Frontal cortex (tissue), 4 donors: ENCODE data around the gene SLCO4A1. TPM values are rescaled to one million over a fixed set of nuclear protein-coding genes. Genes with fewer than 3 reads are reported as not detected.

ENCODE experiments used
- DNase-seq, 2 donors: peaks; one replicate each; pipeline ENCODE4 v3.0.0; 2012; ENCODE audit warnings: low spot score in 2 of 2
- FAIRE-seq: peaks from 2 replicates; lab custom pipeline; 2012; peaks lifted over from hg19 to GRCh38; lab: Jason Lieb, UNC
- total RNA-seq: library from RNA; depleted of rRNA; stranded (reverse); fragments of >200 nt; gene quantifications from one replicate; pipeline ENCODE4 v1.2.3, GENCODE V29; 2014
- donor health status: control.
- donor health status: control.
- donor health status: control.

Gene SLCO4A1
- total RNA-seq, 1 donor from 2014 or later: 1.6 TPM

DNA sequence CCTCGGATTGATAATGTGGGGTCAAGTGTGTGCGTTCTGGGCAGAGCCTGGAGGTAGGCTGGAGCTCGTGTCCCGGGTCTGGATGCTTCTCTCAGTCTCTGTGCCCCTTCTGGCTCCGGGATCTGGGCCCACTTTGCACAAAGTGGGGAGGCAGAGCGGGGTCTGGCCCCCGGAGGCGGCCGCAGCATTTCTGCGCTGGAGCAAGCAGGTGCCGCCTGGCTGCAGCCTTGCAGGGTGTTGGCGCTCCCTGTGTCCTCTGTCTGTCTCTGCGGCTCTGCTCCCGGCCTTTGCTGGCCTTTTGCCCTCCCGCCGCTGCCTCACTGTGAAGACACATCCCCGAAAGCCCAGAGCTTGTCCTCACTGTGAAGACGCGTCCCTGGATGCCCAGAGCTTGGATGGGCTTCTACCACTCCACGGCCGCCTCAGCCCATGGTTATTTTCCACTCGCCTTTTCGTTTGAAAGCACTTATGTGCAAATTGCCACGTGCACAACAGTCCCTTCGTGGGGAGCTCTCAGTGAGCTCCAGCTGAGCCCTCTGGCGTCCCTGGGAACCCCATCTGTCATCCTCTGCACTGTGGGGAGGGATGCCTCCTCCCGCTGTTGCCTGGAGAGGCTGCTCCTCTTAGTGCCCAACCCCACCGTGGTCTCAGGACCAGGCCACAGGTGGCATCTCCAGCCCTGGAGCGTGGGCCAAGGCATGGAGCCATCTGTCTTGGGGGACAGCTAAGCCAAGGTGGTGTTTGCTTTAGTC lies 17.4 kb downstream of the SLCO4A1 start:
- DNase-seq (no peak), FAIRE-seq (no peak)

DNA sequence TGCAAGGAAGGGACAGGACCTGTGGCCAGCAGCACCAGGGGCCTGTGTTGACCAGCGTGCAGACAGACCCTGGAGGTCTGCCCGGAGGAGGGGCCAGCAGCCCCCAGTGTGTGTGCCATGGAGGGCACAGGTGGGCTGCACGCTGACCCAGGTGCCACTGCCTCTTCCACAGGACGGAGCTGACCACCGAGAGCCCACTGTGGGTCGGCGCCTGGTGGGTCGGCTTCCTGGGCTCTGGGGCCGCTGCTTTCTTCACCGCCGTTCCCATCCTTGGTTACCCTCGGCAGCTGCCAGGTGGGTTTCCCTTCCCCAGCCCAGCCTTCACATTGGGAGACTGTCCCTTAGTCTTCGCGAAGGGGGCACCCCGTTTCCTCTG lies 17.9 kb downstream of the SLCO4A1 start:
- FAIRE-seq (no peak), DNase-seq (no peak)

DNA sequence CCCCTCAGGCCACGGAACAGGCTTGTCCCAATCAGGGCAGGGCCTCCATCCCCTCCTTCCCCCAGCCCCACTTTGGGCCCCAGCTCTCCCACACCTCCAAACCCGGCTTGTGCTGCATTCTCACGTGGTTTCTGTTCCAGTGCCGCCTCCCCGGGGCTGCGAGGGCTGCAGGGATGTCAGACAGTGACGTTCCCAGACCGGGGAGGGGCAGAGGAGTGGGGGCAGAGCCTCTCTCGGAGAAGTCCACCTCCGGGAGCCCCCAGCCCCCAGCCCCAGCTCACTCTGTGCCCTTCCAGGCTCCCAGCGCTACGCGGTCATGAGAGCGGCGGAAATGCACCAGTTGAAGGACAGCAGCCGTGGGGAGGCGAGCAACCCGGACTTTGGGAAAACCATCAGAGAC lies 18.5 kb downstream of the SLCO4A1 start:
- no peak for FAIRE-seq
- no peak for DNase-seq

DNA sequence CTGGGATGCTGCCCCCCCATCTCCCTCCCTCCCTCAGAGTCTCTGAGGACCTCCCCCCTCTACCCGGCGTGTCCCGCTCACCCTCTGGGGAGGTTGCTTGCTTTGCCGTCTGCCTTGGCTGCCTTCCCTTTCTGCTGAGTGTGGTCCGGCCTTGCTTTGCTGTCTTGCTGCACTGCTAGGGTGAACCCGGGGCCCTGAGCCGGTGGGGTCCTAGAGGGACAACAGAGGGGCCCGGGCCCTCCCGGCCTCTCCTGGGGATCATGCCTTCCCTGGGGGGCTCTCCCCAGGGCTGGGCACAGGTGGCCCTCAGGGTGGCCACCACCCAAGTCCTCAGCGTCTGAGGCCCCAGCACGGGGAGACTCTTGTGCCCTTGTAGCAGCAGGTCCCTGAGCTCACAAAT lies 19.3 kb downstream of the SLCO4A1 start:
- FAIRE-seq (no peak), DNase-seq (no peak)

DNA sequence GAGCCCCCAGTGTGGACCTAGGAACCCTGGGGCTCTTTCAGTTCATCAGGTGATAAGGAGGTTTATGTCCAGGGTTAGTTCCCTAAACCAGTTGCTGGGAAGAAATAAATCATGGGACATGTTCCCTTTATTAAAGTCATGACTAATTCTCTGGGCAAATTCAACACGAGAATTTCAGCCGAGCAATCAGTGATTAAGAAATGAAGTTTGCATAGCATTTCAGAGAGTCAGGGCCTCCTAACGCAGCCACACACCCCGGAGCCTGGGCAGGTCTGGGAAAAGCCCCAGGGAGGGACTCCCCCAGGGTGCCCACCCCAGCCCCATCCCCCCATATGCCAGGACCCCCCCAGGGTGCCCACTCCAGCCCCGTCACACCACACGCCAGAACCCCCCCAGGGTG lies 20.1 kb downstream of the SLCO4A1 start:
- FAIRE-seq (no peak), DNase-seq (no peak)

DNA sequence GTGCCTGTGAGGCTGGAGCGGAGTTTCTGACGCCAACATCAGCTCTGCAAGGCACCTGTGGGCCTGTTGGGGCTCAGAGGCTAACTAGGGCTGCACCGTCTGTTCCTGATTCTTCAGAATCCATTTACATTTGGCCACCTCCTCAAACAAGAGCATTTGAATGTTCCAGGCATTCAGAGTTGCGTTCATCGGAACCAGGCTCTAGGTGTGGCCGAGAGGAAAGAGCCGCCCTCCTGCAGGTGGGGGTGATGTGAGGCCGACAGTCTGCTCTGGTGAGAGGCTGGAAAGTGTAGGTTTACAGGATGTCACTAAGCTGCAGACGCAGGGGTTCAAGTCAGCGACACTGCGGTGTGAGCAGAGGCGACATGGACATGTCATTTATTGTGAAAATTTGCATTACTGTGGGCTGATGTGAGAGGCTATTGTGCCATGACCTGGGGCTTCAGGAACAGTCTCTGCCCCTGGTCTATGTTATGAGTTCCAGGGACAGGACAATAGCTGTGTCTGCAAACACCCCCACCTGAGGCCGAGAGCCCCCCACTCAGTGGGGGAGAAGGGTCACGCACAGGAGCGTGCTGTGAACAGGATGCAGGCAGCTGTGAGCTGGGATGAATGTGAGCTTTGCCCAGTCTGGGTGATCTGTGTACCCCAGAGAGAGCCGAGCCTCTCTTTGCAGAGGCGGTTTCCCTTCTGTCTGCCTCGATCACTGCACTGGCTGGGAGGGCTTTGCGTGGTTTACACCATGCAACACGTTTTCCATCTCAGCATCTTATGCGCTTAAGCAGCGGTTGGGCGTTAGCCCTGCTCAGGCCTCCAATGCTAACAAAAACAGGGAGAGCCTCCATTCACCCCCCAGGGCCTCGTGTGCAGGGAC lies 21.1 kb downstream of the SLCO4A1 start:
- FAIRE-seq: no peak

DNA sequence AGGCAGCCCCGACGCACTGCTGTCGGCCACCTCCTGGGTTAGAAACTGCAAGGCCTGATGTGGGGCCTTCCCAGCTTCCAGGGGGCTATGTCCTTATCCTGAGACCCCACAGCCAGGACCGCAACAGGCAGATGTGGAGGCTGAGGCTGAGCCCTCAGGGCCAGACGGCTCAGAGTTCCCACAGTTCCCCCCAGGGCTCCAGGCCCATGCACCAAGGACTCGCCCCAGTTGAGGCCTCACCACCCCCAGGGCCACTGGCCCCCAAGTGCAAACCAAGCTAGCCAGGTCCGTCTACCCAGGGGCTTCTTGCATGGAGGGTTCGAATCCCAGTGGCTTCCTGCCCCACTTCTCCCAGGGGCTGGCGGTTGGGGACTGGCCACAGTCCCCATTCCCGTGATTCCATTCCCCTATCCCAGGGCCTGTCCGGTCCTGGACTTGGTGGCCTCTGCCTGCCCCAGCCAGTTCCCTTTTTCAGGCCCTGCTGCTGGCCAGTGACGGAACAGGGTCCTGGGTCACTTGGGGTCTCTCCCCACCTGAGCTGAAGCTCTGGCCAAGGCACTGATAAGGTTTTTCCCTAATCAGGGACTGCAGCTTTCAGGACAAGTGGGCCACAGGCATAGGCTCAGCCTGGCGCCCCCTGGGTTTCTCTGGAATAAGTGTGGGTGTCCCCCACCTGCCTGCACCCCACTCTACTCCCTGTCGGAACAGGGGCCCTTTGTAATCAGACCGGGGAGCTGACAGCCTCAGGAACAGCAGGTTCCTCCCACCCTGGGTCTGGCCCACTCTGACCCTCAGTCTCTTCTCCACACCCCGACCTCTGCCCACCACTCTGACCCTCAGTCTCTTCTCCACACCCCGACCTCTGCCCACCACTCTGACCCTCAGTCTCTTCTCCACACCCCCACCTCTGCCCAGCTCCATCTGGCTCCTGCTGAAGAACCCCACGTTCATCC lies 22.0 kb downstream of the SLCO4A1 start:
- FAIRE-seq (no peak), DNase-seq (no peak)

More for the DNA sequence above, 21.1 kb downstream of the SLCO4A1 start:
- DNase-seq: no peak

DNA sequence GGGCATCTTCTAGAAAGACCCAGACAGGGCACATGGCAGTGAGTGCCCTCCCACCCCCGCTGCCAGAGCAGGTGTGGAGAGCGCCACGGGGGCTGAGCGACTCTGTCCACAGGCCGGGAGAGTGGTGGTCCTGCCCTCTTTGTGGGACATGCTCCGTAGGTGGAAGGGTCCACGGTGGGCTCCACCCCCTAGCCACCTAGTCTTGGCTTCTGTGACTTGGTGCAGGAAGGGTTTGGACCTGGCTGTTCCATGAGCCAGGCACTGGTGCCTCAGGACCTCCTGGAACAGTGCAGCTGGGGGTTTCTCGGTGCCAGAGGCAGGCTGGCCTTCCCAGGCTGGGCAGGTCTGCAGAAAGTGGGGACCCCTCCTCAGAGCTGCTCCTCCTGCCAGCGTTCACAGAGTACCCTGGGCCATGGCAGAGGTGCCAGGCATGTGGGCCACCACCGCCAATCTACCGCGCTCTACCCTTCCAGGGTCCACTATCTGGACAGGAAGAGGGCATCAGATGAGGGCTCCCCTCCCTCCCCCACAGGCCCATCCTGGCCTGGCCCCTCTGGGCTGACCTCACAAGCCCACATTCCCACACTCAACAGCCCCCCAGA lies 23.0 kb downstream of the SLCO4A1 start:
- DNase-seq: no peak
- FAIRE-seq: no peak

DNA sequence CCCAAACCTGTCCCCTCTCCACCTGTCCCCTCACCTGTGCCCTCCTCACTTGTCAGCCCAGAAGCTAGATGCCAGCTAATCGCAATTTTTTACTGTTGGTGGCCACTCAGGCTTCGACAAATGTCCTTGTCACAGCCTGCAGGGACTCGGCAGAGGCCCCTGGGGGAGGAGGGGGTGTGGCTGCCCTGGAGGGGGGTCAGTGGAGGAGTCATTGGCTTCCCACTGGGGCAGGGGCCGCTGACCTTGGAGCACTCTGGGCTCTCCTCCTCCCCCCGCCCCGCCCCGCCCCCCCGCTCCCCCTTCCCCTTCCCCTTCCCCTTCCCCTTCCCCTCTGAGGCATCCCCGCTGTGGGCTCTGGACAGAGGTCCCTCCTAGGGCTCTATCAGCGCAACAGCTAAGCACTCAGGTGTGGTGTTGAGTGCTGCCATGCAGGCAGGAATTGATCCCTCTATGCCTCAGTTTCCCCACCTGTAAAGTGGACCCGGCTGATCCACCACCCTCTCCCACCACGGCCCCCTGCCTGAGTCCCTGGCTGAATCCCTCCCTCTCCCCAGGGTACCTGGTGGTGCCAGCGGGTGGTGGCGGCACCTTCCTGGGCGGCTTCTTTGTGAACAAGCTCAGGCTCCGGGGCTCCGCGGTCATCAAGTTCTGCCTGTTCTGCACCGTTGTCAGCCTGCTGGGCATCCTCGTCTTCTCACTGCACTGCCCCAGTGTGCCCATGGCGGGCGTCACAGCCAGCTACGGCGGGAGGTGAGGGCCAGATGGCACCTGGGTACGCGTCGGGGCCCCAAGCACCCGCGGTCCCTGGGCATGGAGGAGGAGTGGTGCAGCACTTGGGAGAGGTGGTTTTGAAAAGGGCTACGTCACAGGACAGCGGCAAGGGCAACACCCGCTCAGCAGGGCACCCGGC lies 23.8 kb downstream of the SLCO4A1 start:
- DNase-seq (no peak), FAIRE-seq (no peak)

DNA sequence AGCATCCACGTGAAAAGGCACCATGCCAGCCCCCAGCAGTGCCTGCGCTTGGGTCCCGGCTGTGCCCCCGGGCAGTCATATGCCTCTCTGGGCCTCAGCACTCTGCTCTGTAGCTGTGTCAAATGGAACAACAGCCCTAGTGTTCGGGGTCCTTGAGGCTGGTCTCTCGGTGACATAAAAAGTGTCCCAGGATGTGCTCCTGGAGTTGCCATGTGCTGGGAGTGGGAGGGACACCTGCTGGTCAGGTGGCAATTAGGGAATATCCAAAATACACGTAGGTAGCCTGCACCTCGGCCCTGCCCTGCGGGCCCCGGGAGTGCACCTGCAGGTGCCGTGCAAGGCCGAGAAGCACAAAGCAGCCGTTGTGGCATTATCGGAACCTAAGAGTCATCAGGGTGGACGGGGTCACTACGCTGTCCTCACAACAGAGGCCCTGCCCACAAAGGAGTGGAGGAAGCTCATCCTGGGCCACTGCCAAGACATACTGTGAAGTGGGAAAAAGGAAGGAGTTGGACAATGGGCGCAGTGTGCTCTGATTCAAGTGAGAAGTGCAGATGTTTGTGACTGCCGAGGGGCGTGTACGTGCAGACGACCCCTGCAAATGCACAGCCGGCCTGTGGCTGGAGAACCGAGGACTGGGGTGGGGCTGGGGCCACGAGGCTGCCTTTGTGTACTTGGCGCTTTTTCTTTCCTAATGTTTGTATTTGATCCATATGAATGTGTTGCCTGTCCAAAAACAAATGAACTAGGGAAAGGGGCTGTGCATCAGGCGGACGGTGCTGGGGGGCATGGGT lies 24.6 kb downstream of the SLCO4A1 start:
- peak in 1 of 2 donors; percentile 62 for DNase-seq
- no peak for FAIRE-seq

DNA sequence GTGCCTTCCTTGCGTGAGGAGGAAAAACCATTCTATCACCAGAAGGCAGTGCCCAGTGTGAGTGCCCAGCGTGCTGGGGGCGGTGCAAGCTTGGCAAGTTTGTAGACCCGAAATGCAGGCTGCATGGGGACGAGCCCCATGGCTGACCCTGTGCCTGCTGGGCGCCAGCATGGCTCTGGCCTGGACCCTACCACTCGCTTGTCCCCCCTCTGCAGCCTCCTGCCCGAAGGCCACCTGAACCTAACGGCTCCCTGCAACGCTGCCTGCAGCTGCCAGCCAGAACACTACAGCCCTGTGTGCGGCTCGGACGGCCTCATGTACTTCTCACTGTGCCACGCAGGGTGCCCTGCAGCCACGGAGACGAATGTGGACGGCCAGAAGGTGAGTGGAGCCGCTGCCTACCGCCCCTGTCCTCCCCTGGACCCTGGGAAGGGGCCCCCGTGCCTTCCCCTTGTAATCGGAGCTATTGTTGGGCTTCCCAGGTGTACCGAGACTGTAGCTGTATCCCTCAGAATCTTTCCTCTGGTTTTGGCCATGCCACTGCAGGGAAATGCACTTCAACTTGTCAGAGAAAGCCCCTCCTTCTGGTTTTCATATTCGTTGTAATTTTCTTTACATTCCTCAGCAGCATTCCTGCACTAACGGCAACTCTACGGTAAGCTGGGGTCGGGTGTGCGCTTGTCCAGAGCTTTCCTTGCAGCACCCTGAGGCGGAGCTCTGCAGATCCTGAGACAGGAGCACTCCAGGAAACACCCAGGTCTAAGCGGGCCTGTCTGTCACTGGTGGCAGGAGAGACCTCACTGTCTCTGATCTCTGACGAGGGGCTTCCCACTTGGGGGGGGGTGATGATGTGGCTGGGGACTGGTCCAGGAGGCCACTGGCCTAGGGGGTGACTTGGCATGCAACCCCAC lies 25.5 kb downstream of the SLCO4A1 start:
- DNase-seq (no peak), FAIRE-seq (no peak)

DNA sequence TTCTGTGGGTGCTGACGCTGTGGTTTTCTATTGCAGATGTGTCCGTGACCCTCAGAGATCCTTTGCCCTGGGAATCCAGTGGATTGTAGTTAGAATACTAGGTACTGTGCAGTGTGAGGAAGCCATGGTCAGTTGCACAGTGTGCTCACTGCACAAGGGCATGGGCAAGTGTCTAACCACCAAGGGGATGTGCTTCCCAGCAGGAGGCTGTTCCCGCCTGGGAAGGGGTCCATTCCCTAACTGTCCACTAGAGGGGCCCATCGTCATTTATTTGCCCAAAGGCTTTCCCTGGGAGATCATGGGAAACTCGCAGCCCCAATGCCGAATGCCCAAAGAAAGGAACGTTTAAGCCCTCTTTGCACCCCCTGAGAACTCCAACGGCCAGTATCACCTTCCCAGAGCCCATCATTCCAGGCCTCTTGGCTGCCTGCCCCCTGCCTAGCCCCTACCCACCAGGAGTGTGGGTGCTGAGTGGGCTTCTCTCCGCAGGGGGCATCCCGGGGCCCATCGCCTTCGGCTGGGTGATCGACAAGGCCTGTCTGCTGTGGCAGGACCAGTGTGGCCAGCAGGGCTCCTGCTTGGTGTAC lies 26.2 kb downstream of the SLCO4A1 start:
- FAIRE-seq (no peak), DNase-seq (peak; percentile 90 to 95)

DNA sequence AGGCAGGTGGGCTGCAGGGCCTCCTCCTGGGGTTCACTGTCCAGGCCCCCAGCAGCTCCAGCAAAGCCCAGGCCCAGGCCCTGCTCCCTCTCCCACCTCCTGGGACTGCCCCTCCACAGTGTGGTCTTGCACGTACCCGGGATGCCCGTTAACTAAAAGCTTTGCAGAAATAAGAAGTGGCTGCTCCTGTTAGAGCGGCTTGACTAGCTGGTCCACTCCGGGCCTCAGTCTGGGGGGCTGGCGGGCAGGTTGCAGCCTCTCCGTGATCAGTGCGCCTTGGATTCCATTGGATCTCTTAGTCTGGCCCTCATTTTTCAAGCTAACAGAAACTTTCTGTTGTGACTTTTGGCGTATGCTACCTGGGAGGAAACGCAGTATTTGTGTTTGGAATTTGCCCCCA lies 26.9 kb downstream of the SLCO4A1 start:
- DNase-seq (no peak), FAIRE-seq (no peak)

DNA sequence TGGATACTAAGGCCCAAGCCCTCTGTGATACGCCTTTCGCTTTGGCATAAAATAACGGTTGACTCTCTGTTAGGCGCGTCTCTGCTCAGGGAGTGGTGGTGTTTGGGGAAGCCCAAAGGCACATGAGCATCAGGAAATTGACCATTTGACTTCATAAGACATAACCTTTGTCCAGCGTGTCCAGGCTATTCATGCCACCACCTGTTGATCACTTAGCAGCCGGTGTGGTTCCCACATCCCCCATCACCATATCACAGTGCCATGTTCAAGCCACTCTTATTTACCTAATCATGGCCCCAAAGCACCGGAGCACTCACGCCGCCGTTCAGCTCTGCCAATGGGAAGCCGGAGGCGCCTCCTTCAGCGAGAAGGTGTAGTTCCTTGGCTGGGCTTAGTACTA lies 27.9 kb downstream of the SLCO4A1 start:
- FAIRE-seq: no peak

DNA sequence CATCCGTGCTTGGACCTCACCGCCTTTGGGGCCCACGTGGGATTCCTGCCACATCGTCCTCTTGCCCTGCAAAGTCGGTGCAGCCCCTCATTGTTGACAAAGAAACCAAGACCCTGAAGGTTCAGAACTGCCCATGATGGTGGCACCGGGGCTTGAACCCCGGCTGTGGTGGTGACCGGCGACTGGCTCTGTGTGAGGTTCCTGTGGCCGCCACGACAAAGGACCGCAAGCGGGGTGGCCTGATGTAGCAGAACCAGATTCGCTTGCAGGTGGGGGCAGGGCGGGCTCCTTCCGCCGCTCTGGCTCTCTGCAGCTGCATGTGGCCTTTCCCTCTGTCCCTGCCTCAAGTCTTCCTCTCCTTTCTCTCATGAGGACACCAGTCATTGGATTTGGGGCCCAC lies 28.7 kb downstream of the SLCO4A1 start:
- no peak for FAIRE-seq
- no peak for DNase-seq

More for the DNA sequence above, 27.9 kb downstream of the SLCO4A1 start:
- DNase-seq: no peak

DNA sequence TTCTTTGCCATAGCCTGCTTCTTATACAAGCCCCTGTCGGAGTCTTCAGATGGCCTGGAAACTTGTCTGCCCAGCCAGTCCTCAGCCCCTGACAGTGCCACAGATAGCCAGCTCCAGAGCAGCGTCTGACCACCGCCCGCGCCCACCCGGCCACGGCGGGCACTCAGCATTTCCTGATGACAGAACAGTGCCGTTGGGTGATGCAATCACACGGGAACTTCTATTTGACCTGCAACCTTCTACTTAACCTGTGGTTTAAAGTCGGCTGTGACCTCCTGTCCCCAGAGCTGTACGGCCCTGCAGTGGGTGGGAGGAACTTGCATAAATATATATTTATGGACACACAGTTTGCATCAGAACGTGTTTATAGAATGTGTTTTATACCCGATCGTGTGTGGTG lies 29.5 kb downstream of the SLCO4A1 start:
- DNase-seq: no peak
- no peak for FAIRE-seq

DNA sequence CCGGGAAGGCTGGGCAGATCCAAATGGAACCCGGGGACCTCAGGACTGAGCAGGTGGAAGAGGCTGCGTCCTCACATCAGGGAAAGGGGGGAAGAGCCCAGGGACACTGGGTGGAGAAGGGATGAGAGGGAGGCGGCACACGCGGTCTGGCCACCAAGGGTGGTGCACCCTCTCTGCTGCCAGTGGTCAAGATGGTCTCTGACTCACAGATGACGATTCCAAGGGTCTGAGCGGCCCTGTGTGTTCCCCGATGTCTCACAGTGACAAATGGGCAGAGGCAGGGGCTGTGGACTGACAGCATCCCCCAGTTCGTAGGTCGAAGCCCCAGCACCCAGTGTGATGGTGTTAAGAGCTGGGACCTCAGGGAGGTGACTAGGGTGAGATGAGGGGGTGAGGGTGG lies 32.1 kb downstream of the SLCO4A1 start:
- no peak for FAIRE-seq
- DNase-seq: no peak
